HFF-Myc (cell line): ENCODE results near the gene NLK.
"Not testable (repeated sequence)": the region's sequence is repeated elsewhere in the genome, so short reads cannot be mapped to it uniquely, and the experiment has no call there.

Experiments
- DNase-seq: peaks from one replicate; pipeline ENCODE4 v3.0.0-alpha.2; 2011; ENCODE audit warnings: low read depth; ENCODE audit errors: extremely low read depth
- H3K4me3 ChIP-seq: replicated peaks from 2 replicates; pipeline ENCODE4 v1.5.1; 2011; ENCODE audit warnings: low read depth, mild to moderate bottlenecking, control low read depth, low read length
- TF ChIP-seq, protein P1 (sequence below): IDR thresholded peaks from 2 replicates; pipeline ENCODE4 v1.5.1; 2012; ENCODE audit warnings: mild to moderate bottlenecking, low read depth, low read length, control low read depth; ENCODE audit errors: missing control alignments

The NLK gene

GRCh38 chr17:28181568-28181967 is 139.1 kb downstream of the NLK start:
- DNase-seq: no peak
- TF ChIP-seq, protein P1, sequence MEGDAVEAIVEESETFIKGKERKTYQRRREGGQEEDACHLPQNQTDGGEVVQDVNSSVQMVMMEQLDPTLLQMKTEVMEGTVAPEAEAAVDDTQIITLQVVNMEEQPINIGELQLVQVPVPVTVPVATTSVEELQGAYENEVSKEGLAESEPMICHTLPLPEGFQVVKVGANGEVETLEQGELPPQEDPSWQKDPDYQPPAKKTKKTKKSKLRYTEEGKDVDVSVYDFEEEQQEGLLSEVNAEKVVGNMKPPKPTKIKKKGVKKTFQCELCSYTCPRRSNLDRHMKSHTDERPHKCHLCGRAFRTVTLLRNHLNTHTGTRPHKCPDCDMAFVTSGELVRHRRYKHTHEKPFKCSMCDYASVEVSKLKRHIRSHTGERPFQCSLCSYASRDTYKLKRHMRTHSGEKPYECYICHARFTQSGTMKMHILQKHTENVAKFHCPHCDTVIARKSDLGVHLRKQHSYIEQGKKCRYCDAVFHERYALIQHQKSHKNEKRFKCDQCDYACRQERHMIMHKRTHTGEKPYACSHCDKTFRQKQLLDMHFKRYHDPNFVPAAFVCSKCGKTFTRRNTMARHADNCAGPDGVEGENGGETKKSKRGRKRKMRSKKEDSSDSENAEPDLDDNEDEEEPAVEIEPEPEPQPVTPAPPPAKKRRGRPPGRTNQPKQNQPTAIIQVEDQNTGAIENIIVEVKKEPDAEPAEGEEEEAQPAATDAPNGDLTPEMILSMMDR: no peak
- no peak overlapping the region for H3K4me3 ChIP-seq

GRCh38 chr17:28182559-28182958 is 140.1 kb downstream of the NLK start:
- H3K4me3 ChIP-seq: no peak overlapping the region
- DNase-seq: no peak
- TF ChIP-seq, protein P1: no peak

DNA sequence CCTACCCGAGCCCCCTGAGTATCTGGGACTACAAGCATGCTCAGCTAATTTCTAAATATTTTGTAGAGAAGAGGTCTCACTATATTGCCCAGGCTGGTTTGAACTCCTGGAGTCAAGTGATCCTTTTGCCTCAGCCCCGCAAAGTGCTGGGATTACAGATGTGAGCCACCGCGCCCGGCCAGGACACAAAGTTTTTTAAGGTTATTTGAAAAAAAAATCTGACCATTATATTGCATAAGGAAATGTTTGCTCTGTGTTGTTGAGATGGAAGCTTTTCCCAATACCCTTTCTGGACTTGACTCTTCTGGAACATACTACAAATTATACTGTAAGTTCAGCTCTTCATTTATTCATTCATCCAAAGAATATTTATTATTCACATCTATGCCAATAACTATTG is 143.2 kb downstream of the NLK start:
- DNase-seq: no peak
- TF ChIP-seq, protein P1: no peak

GRCh38 chr17:28186472-28186871 is 144.0 kb downstream of the NLK start:
- DNase-seq: not testable (repeated sequence)

More for the DNA sequence above, 143.2 kb downstream of the NLK start:
- no peak overlapping the region for H3K4me3 ChIP-seq

GRCh38 chr17:28187931-28188330 is 145.5 kb downstream of the NLK start:
- TF ChIP-seq, protein P1: no peak
- DNase-seq: no peak
- no peak overlapping the region for H3K4me3 ChIP-seq

More at GRCh38 chr17:28186472-28186871, 144.0 kb downstream of the NLK start:
- H3K4me3 ChIP-seq: not testable (repeated sequence)

DNA sequence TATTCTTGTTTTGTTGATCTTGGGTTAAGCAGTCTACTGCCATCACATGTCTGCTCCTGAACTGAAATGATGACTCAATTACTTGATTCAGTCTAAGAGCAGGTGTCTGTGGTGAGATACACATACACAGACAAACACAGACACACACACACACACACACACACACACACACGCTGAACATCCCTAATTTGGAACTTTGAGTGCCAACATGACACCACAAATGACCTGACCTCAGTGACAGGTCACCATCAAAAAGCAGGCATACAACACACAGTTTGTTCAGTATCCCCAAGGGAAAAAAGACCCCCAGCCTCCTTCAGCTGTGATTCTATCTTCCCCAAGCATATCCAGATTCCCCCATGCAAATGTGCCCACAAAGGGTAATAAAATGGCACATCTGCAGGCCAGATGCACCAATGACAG is 146.4 kb downstream of the NLK start:
- TF ChIP-seq, protein P1: no peak
- DNase-seq: peak; percentile 62
- H3K4me3 ChIP-seq: no peak overlapping the region

GRCh38 chr17:28189667-28190066 is 147.2 kb downstream of the NLK start:
- no peak for DNase-seq
- H3K4me3 ChIP-seq: no peak overlapping the region
- TF ChIP-seq, protein P1: no peak

DNA sequence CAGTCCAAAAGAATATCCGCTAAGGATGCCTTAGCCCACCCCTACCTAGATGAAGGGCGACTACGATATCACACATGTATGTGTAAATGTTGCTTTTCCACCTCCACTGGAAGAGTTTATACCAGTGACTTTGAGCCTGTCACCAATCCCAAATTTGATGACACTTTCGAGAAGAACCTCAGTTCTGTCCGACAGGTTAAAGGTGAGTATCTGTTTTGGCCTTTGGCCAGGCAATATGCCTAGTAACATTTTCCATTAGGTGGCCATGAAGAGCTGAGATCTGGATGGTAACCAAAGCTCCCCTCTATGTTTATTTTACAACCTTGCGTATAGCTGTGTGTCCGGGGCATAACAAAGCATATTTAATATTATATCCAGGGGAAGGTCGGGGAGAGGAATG is 148.5 kb downstream of the NLK start:
- no peak for DNase-seq
- no peak overlapping the region for H3K4me3 ChIP-seq
- TF ChIP-seq, protein P1: no peak
